ENCODE data around the gene PPP4R2. TPM values are rescaled to one million over a fixed set of nuclear protein-coding genes. Genes with fewer than 3 reads are reported as not detected.

PPP4R2 gene
- total RNA-seq, 1 experiment from 2014 or later = 63.2 TPM

GRCh38 chr3:73046195-73046594 is 49.6 kb downstream of the PPP4R2 start:
- no peak overlapping the region for H2AFZ ChIP-seq
- H3K9me3 ChIP-seq (ENCODE audit: insufficient read depth, low read depth) = no peaks in the 10 kb centered on the region
- no peak for DNase-seq
- H3K79me2 ChIP-seq (ENCODE audit: low read depth) = peaks cover 89% of the 10 kb centered on the region
- no peak overlapping the region for H3K4me3 ChIP-seq
- H3K4me2 ChIP-seq = no peak overlapping the region
- H3K27ac ChIP-seq = no peak overlapping the region
- H3F3A ChIP-seq (ENCODE audit: insufficient read depth, low read depth) = no peaks in the 10 kb centered on the region
- no peaks in the 10 kb centered on the region for H3K27me3 ChIP-seq (ENCODE audit: insufficient read depth, low read depth)
- H3K4me1 ChIP-seq (replicated peaks; ENCODE audit: insufficient read depth) = no peaks in the 10 kb centered on the region
- CTCF ChIA-PET = no interaction called here
- no peaks in the 10 kb centered on the region for H3K9me2 ChIP-seq (ENCODE audit: insufficient read depth)
- no peaks in the 10 kb centered on the region; the same call in 1 of the 2 replicates for H3K36me3 ChIP-seq (ENCODE audit: low read depth)
- peaks cover 78% of the 10 kb centered on the region for H4K20me1 ChIP-seq (ENCODE audit: insufficient read depth)
- POLR2A ChIA-PET (ENCODE audit: unreplicated experiment) = no interaction called here
- intact Hi-C loops (cut with micrococcal nuclease; ENCODE audit: unreplicated experiment) = no loop called here
- TF ChIP-seq CTCF (conservative IDR thresholded peaks at IDR 0.05) (no peak), EZH2 (IDR thresholded peaks at IDR 0.05; ENCODE audit: low read depth) (no peak)
- no TSS peak for BruUV-seq (replicated peaks)

- Histone ChIP-seq H3K9me2 (ENCODE audit: insufficient read depth) (no peaks in the 10 kb centered on the region), H3K27ac (no peak overlapping the region), H2AFZ (no peak overlapping the region), H3K27me3 (ENCODE audit: insufficient read depth, low read depth) (no peaks in the 10 kb centered on the region), H3K36me3 (ENCODE audit: low read depth) (no peaks in the 10 kb centered on the region; the same call in 1 of the 2 replicates), H3F3A (ENCODE audit: insufficient read depth, low read depth) (no peaks in the 10 kb centered on the region), H3K79me2 (ENCODE audit: low read depth) (peaks cover 76% of the 10 kb centered on the region), H3K4me2 (no peak overlapping the region), H4K20me1 (ENCODE audit: insufficient read depth) (peaks cover 54% of the 10 kb centered on the region), H3K4me3 (no peak overlapping the region), H3K4me1 (replicated peaks; ENCODE audit: insufficient read depth) (no peaks in the 10 kb centered on the region), H3K9me3 (ENCODE audit: insufficient read depth, low read depth) (no peaks in the 10 kb centered on the region)
- DNase-seq = no peak
- intact Hi-C loops (cut with micrococcal nuclease; ENCODE audit: unreplicated experiment) = no loop called here
- TF ChIP-seq EZH2 (IDR thresholded peaks at IDR 0.05; ENCODE audit: low read depth) (no peak), CTCF (conservative IDR thresholded peaks at IDR 0.05) (no peak)
- ChIA-PET CTCF (no interaction called here), POLR2A (ENCODE audit: unreplicated experiment) (interaction anchor here (0.6 kb wide), 1 partner anchor 1248 kb away, joined by 10 read pairs; no protein-coding TSS in a partner anchor)
- BruUV-seq (replicated peaks) = TSS peak; percentile 27
Observed at GRCh38 chr3:73049319-73049718, 52.7 kb downstream of the PPP4R2 start.

GRCh38 chr3:73052857-73053256 is 56.2 kb downstream of the PPP4R2 start:
- TF ChIP-seq EZH2 (IDR thresholded peaks at IDR 0.05; ENCODE audit: low read depth) = no peak
- TF ChIP-seq CTCF (conservative IDR thresholded peaks at IDR 0.05) = no peak
- H3K27me3 ChIP-seq (ENCODE audit: insufficient read depth, low read depth) = no peaks in the 10 kb centered on the region
- H3K4me1 ChIP-seq (replicated peaks; ENCODE audit: insufficient read depth) = no peaks in the 10 kb centered on the region
- intact Hi-C loops (cut with micrococcal nuclease; ENCODE audit: unreplicated experiment) = no loop called here
- DNase-seq = no peak
- ChIA-PET CTCF (no interaction called here), POLR2A (ENCODE audit: unreplicated experiment) (no interaction called here)
- peaks cover 63% of the 10 kb centered on the region for H3K79me2 ChIP-seq (ENCODE audit: low read depth)
- H3K4me3 ChIP-seq = no peak overlapping the region
- no peak overlapping the region for H3K27ac ChIP-seq
- no peaks in the 10 kb centered on the region; the same call in 1 of the 2 replicates for H3K36me3 ChIP-seq (ENCODE audit: low read depth)
- 0 out of 2 replicates have a peak, but pooled peaks cover 4% of the 10 kb centered on the region for H3F3A ChIP-seq (ENCODE audit: insufficient read depth, low read depth)
- BruUV-seq (replicated peaks) = no TSS peak
- H3K4me2 ChIP-seq = no peak overlapping the region
- H3K9me3 ChIP-seq (ENCODE audit: insufficient read depth, low read depth) = no peaks in the 10 kb centered on the region
- H2AFZ ChIP-seq = no peak overlapping the region
- H4K20me1 ChIP-seq (ENCODE audit: insufficient read depth) = peaks cover 41% of the 10 kb centered on the region
- no peaks in the 10 kb centered on the region for H3K9me2 ChIP-seq (ENCODE audit: insufficient read depth)
